K562 treated with DMSO at 1 percent for 48 hours (cell line): ENCODE measurements around the gene SCPEP1. TPM values are rescaled to one million over a fixed set of nuclear protein-coding genes. Genes with fewer than 3 reads are reported as not detected.

ENCODE experiments used
- total RNA-seq: library from RNA; unstranded; fragments of 300-600 nt; gene quantifications from 2 replicates; pipeline ENCODE4 v1.2.3, GENCODE V29; 2022; ENCODE audit warnings: low replicate concordance; ENCODE audit errors: extremely low read depth

Gene SCPEP1, protein sequence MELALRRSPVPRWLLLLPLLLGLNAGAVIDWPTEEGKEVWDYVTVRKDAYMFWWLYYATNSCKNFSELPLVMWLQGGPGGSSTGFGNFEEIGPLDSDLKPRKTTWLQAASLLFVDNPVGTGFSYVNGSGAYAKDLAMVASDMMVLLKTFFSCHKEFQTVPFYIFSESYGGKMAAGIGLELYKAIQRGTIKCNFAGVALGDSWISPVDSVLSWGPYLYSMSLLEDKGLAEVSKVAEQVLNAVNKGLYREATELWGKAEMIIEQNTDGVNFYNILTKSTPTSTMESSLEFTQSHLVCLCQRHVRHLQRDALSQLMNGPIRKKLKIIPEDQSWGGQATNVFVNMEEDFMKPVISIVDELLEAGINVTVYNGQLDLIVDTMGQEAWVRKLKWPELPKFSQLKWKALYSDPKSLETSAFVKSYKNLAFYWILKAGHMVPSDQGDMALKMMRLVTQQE
- total RNA-seq = not detected in 2 replicates

GRCh38 chr17:56977673-56978395, at the start of gene SCPEP1:
TSS of gene SCPEP1 (plus strand) at chr17:56978131. CDS start at chr17:56978160, 29 bp downstream.

GRCh38 chr17:56960596-56961538, 17.1 kb upstream of the SCPEP1 start, which contains the start of gene COIL:
TSS of gene COIL (minus strand) at chr17:56961050. CDS start at chr17:56961019, 31 bp downstream.

Other genes with a start within 250 kb of the SCPEP1 start
- not detected in 2 replicates for gene C17orf67, start 144.2 kb upstream of the SCPEP1 start, total RNA-seq
- not detected in 2 replicates for gene DGKE, start 144.0 kb upstream of the SCPEP1 start, total RNA-seq
- gene TRIM25, start 64.1 kb upstream of the SCPEP1 start, total RNA-seq = not detected in 2 replicates
- gene COIL, start 17.1 kb upstream of the SCPEP1 start, total RNA-seq = not detected in 2 replicates
- gene AKAP1, start 107.1 kb downstream of the SCPEP1 start, total RNA-seq = not detected in 2 replicates